GM10248 (cell line): ENCODE measurements around the gene GALNT1.

Source experiments
- CTCF ChIA-PET: fragments of 300-600 bp; sonication (Branson Sonifier 250); formaldehyde crosslinking; extraction: SDS; loops from one replicate; lab custom pipeline; 2021; ENCODE audit warnings: antibody characterized with exemption; lab: Yijun Ruan, JAX
- POLR2A ChIA-PET: fragments of 350-650 bp; sonication (Branson Sonifier 250); formaldehyde crosslinking; extraction: SDS; loops from one replicate; lab custom pipeline; 2020; ENCODE audit warnings: antibody characterized with exemption; lab: Yijun Ruan, JAX
- DNase-seq: peaks from one replicate; pipeline ENCODE4 v3.0.0; 2012; ENCODE audit errors: extremely low spot score
- CTCF ChIP-seq: IDR thresholded peaks from 2 replicates; pipeline ENCODE4 v1.5.1; 2012; ENCODE audit warnings: mild to moderate bottlenecking, low read depth; ENCODE audit errors: extremely low read depth, missing control alignments, control extremely low read depth

GALNT1 gene

GRCh38 chr18:35588122-35588521 lies 6.6 kb downstream of the GALNT1 start:
- no peak for TF ChIP-seq CTCF
- no peak for DNase-seq
- CTCF ChIA-PET = interaction anchor here (0.9 kb wide), 1 partner anchor 36 kb away, joined by 3 read pairs; no protein-coding TSS in a partner anchor
- POLR2A ChIA-PET = no interaction called here

GRCh38 chr18:35588995-35589394 lies 7.5 kb downstream of the GALNT1 start:
- ChIA-PET POLR2A (no interaction called here), CTCF (interaction anchor here (0.9 to 1.2 kb wide), 3 partner anchors 20 to 120 kb away, joined by 3 to 4 read pairs (median 3); no protein-coding TSS in a partner anchor)
- peak; percentile 26 for DNase-seq
- no peak for TF ChIP-seq CTCF

- no peak for TF ChIP-seq CTCF
- CTCF ChIA-PET = interaction anchor here (0.9 to 1.2 kb wide), 2 partner anchors 19 to 120 kb away, joined by 3 to 4 read pairs; no protein-coding TSS in a partner anchor
- DNase-seq = no peak
- POLR2A ChIA-PET = no interaction called here
These were observed 8.0 kb downstream of the GALNT1 start for GRCh38 chr18:35589546-35589945.

- CTCF ChIA-PET = no interaction called here
- POLR2A ChIA-PET = no interaction called here
- DNase-seq = no peak
- no peak for TF ChIP-seq CTCF
These were observed 9.4 kb downstream of the GALNT1 start for GRCh38 chr18:35590935-35591334.

- no peak for TF ChIP-seq CTCF
- peak; percentile 63 for DNase-seq
- ChIA-PET POLR2A (interaction anchor here (0.9 kb wide), 1 partner anchor 10 kb away, joined by 3 read pairs; no protein-coding TSS in a partner anchor), CTCF (interaction anchor here (1.2 to 2.9 kb wide), 4 partner anchors 9 to 206 kb away, joined by 3 to 11 read pairs (median 4); no protein-coding TSS in a partner anchor)
These were observed 10.8 kb downstream of the GALNT1 start for GRCh38 chr18:35592298-35592697.

- no peak for TF ChIP-seq CTCF
- ChIA-PET CTCF (interaction anchor here (0.8 to 2.9 kb wide), 3 partner anchors 8 to 22 kb away, joined by 4 to 11 read pairs (median 4); no protein-coding TSS in a partner anchor), POLR2A (no interaction called here)
- no peak for DNase-seq
These were observed 12.3 kb downstream of the GALNT1 start for GRCh38 chr18:35593859-35594258.
